GM20431 (cell line): ENCODE results near the gene IER3IP1.
"Not testable (repeated sequence)": the region's sequence is repeated elsewhere in the genome, so short reads cannot be mapped to it uniquely, and the experiment has no call there.

Experiments
- in situ Hi-C: fragments of 300-500 bp; cut with MseI, MboI; formaldehyde crosslinking; loops from one replicate; pipeline ENCODE4 v1.15.0; 2020; ENCODE audit warnings: low sequenced_read_pairs; ENCODE audit not compliant: unreplicated experiment

The IER3IP1 gene

GRCh38 chr18:47166294-47166693 lies 9.9 kb downstream of the IER3IP1 start:
- in situ Hi-C loops = no loop called here

- in situ Hi-C loops = no loop called here
These were observed 12.9 kb downstream of the IER3IP1 start for GRCh38 chr18:47163241-47163640.

GRCh38 chr18:47160256-47160655 lies 15.9 kb downstream of the IER3IP1 start:
- in situ Hi-C loops = no loop called here

- in situ Hi-C loops = not testable (repeated sequence)
These were observed 17.8 kb downstream of the IER3IP1 start for GRCh38 chr18:47158404-47158803.

- in situ Hi-C loops = no loop called here
These were observed 24.7 kb downstream of the IER3IP1 start for GRCh38 chr18:47151439-47151838.

GRCh38 chr18:47150824-47151366 lies 25.3 kb downstream of the IER3IP1 start:
- in situ Hi-C loops = no loop called here

- in situ Hi-C loops = no loop called here
These were observed 25.9 kb downstream of the IER3IP1 start, which contains the start of gene HDHD2 for GRCh38 chr18:47150029-47150823. Gene HDHD2, minus strand, starts transcription at chr18:47150500. Its CDS starts 14,061 bp downstream, at chr18:47136439.

- in situ Hi-C loops = no loop called here
These were observed 26.6 kb downstream of the IER3IP1 start for GRCh38 chr18:47149457-47150028.

- in situ Hi-C loops = no loop called here
These were observed 30.0 kb downstream of the IER3IP1 start for GRCh38 chr18:47146206-47146605.

- in situ Hi-C loops = no loop called here
These were observed 32.2 kb downstream of the IER3IP1 start for GRCh38 chr18:47143899-47144485.

- in situ Hi-C loops = no loop called here
These were observed 33.0 kb downstream of the IER3IP1 start for GRCh38 chr18:47143153-47143552.

GRCh38 chr18:47141289-47141688 lies 34.9 kb downstream of the IER3IP1 start:
- in situ Hi-C loops = no loop called here

- in situ Hi-C loops = no loop called here
These were observed 55.0 kb downstream of the IER3IP1 start for GRCh38 chr18:47121146-47121545.

GRCh38 chr18:47120428-47120827 lies 55.7 kb downstream of the IER3IP1 start:
- in situ Hi-C loops = no loop called here

- in situ Hi-C loops = no loop called here
These were observed 57.2 kb downstream of the IER3IP1 start for GRCh38 chr18:47118981-47119380.

GRCh38 chr18:47115205-47115604 lies 61.0 kb downstream of the IER3IP1 start:
- in situ Hi-C loops = no loop called here

- in situ Hi-C loops = no loop called here
These were observed 62.2 kb downstream of the IER3IP1 start for GRCh38 chr18:47113796-47114540.

- in situ Hi-C loops = no loop called here
These were observed 65.5 kb downstream of the IER3IP1 start for GRCh38 chr18:47110492-47111274.

- in situ Hi-C loops = loop anchor here (10.0 kb wide), 1 partner anchor 95 kb away; no protein-coding TSS in a partner anchor
These were observed 66.4 kb downstream of the IER3IP1 start for GRCh38 chr18:47109720-47110119.
